Measurements from ENCODE around the gene AK1. TPM values are rescaled to one million over a fixed set of nuclear protein-coding genes. Genes with fewer than 3 reads are reported as not detected.

Gene AK1
- total and polyA plus RNA-seq, 7 donors, result 310 to 854 (median 778) TPM

DNA sequence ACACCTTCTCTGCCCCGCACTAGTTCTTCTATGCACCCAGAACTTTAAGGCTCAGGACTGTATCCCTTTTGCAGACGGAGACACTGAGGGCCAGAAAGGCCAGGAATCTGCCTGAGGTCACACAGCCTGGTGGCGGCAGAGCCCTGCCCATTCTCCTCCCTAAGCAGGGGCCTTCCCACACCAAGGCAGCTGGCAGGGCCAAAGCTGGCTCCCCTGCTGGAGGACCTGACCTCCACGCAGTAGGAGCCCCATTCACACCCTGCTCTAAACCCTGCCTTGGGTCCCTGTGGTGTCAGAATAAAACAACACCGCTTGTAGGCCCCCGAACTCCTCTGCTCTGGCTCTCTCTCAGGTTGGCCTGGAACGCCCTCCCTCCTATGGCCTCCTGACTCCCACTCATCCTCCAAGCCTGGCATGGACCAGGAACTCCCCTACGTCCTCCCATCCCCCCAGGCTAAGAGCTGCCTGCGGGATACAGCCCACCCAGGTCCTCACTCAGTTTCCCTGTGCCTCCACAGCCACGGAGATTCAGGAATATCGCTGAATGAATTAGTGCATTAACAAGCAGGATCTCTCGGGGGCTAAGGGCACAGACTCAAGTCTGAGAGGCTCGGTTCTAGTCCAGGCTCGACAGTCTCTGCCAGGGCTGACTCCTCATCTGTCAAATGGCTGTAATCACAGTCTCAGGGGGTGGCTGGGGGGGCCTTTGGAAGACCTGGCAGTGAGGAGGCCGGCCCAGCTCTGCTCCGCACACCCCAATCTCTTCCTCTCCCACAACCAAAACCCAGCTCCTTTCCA lies 19.1 kb upstream of the AK1 start:
- no peaks in the 10 kb centered on the region for H3K9me3 ChIP-seq
- 37 to 52% (median 47%) methylated on average over 15 to 16 of the region's 16 CpGs for WGBS, 3 donors
- DNase-seq, result no peak
- peak overlapping the region; percentile 97 for H3K4me3 ChIP-seq
- no peaks in the 10 kb centered on the region for H3K27me3 ChIP-seq (ENCODE audit: insufficient read depth in 3 of 3, low read length in 2 of 3)
- peak in 1 of 4 donors; percentile 0 for ATAC-seq
- peaks cover 27% of the 10 kb centered on the region for H3K4me1 ChIP-seq
- H3K27ac ChIP-seq, result peak overlapping the region; percentile 90
- peaks cover 10 to 47% of the 10 kb centered on the region in 2 donors for H3K36me3 ChIP-seq (ENCODE audit: insufficient read depth in 1 of 2, low read depth in 1 of 2)
- TF ChIP-seq CTCF (IDR thresholded peaks at IDR 0.05), result no peak
- intact Hi-C loops (cut with DNase I), result no loop called here

GRCh38 chr9:127895811-127896210 lies 18.3 kb upstream of the AK1 start:
- Histone ChIP-seq H3K36me3 (ENCODE audit: insufficient read depth in 1 of 2, low read depth in 1 of 2) (peaks cover 10 to 54% of the 10 kb centered on the region in 2 donors), H3K4me1 (peaks cover 27% of the 10 kb centered on the region), H3K4me3 (peak overlapping the region; percentile 97), H3K27ac (peak overlapping the region; percentile 90), H3K9me3 (no peaks in the 10 kb centered on the region), H3K27me3 (ENCODE audit: insufficient read depth in 3 of 3, low read length in 2 of 3) (no peaks in the 10 kb centered on the region)
- intact Hi-C loops (cut with DNase I), result no loop called here
- DNase-seq, result no peak
- WGBS, 3 donors, result 94 to 97% (median 95%) methylated on average over 8 of the region's 8 CpGs
- no peak for TF ChIP-seq CTCF (IDR thresholded peaks at IDR 0.05)
- no peak for ATAC-seq

GRCh38 chr9:127893392-127893791 lies 15.9 kb upstream of the AK1 start:
- H3K4me3 ChIP-seq, result no peak overlapping the region
- WGBS, 3 donors, result 96 to 100% (median 96%) methylated on average over 4 of the region's 4 CpGs

DNA sequence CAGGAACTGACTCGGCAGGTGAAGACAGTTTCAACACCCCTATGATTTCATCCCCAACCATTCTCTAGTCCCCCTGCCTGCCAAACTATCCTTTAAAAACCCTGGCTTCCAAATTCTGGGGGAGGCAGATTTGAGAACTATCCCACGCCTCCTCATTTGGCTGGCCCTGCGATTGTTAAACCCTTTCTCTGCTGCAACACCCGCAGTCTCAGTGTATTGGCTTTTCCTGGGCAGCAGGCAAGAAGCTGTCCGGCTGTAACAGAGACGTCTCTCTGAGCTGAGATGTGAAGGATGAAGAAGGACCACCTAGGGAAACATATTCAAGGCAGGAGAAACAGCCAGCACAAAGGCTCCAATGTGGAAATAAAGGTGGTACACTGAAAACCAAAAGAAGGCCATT lies 15.4 kb upstream of the AK1 start:
- no peak overlapping the region for H3K4me3 ChIP-seq
- no peak for TF ChIP-seq CTCF (IDR thresholded peaks at IDR 0.05)
- WGBS, 3 donors, result 81 to 96% (median 94%) methylated on average over 6 of the region's 6 CpGs
- intact Hi-C loops (cut with DNase I), result no loop called here
- peaks cover 10 to 79% of the 10 kb centered on the region in 2 donors for H3K36me3 ChIP-seq (ENCODE audit: insufficient read depth in 1 of 2, low read depth in 1 of 2)
- H3K4me1 ChIP-seq, result peaks cover 16% of the 10 kb centered on the region
- DNase-seq (no peak), ATAC-seq (no peak)
- H3K9me3 ChIP-seq, result no peaks in the 10 kb centered on the region
- no peaks in the 10 kb centered on the region for H3K27me3 ChIP-seq (ENCODE audit: insufficient read depth in 3 of 3, low read length in 2 of 3)
- no peak overlapping the region for H3K27ac ChIP-seq

More at GRCh38 chr9:127893392-127893791, 15.9 kb upstream of the AK1 start:
- no peak for DNase-seq
- Histone ChIP-seq H3K27ac (no peak overlapping the region), H3K27me3 (ENCODE audit: insufficient read depth in 3 of 3, low read length in 2 of 3) (no peaks in the 10 kb centered on the region), H3K9me3 (no peaks in the 10 kb centered on the region), H3K36me3 (ENCODE audit: insufficient read depth in 1 of 2, low read depth in 1 of 2) (peaks cover 10 to 74% of the 10 kb centered on the region in 2 donors), H3K4me1 (peaks cover 20% of the 10 kb centered on the region)
- no peak for TF ChIP-seq CTCF (IDR thresholded peaks at IDR 0.05)
- intact Hi-C loops (cut with DNase I), result no loop called here
- ATAC-seq, result no peak

Measured in psoas muscle (tissue), 8 donors.